Prostate gland (tissue), 2 donors: ENCODE data around the gene JPH3. TPM values are rescaled to one million over a fixed set of nuclear protein-coding genes. Genes with fewer than 3 reads are reported as not detected.

ENCODE experiments used
- DNase-seq: peaks from one replicate; pipeline ENCODE4 v3.0.0-alpha.2; 2019; ENCODE audit warnings: low spot score
- H3K27ac ChIP-seq, 2 donors: fragments of 200-600 bp; sonication (generic); 2 replicates each; pipeline ENCODE4 v1.5.1; 2017 to 2019
- H3K27me3 ChIP-seq: fragments of 200-600 bp; sonication (generic); replicated peaks from 2 replicates; pipeline ENCODE4 v1.5.1; 2019; ENCODE audit not compliant: insufficient read depth
- H3K36me3 ChIP-seq, 2 donors: fragments of 200-600 bp; sonication (generic); 1 replicate in 1 of 2; 2 replicates in 1 of 2; pipeline versions ENCODE4 v1.5.1 to v1.8.1; 2017 to 2019
- H3K4me1 ChIP-seq: fragments of 200-600 bp; sonication (generic); replicated peaks from 2 replicates; pipeline ENCODE4 v1.5.1; 2019
- H3K4me3 ChIP-seq, 2 donors: fragments of 200-600 bp; sonication (generic); 2 replicates each; pipeline ENCODE4 v1.5.1; 2017 to 2019
- H3K9me3 ChIP-seq: fragments of 200-600 bp; sonication (generic); 2 replicates; pipeline ENCODE4 v1.5.1; 2017
- POLR2A ChIP-seq: fragments of 450-650 bp; IDR thresholded peaks from one replicate; pipeline ENCODE4 v1.6.1; 2016; ENCODE audit warnings: antibody characterized with exemption, mild to moderate bottlenecking
- POLR2AphosphoS5 ChIP-seq: sonication (generic); formaldehyde crosslinking; IDR thresholded peaks from one replicate; pipeline ENCODE4 v1.6.1; 2017; ENCODE audit warnings: antibody characterized with exemption
- WGBS: methylation state at CpG from one replicate; pipeline ENCODE4 v1.1.5; 2018; 5-methylcytosine and 5-hydroxymethylcytosine counted together
- intact Hi-C: fragments of 100-400 bp; cut with DNase I; formaldehyde crosslinking; loops from one replicate; pipeline ENCODE4 v1.14.2; 2022
- total RNA-seq, 2 donors: library from RNA; depleted of rRNA; stranded (reverse); fragments of >200 nt; gene quantifications; one replicate each; pipeline ENCODE4 v1.1.0, GENCODE V29; 2016
- TF ChIP-seq, protein P1 (sequence below), 4 experiments: fragments of 200-600 bp in 2 of 4; fragments of 450-650 bp in 2 of 4; sonication (generic) in 2 of 4; IDR thresholded peaks; 1 replicate in 3 of 4; 2 replicates in 1 of 4; pipeline ENCODE4 v1.5.1; 2016 to 2019; ENCODE audit warnings: antibody characterized with exemption in 4 of 4, mild to moderate bottlenecking in 2 of 4, moderate library complexity in 2 of 4

JPH3 gene
- total RNA-seq, 2 donors from 2014 or later = 1.0 to 6.1 TPM

DNA sequence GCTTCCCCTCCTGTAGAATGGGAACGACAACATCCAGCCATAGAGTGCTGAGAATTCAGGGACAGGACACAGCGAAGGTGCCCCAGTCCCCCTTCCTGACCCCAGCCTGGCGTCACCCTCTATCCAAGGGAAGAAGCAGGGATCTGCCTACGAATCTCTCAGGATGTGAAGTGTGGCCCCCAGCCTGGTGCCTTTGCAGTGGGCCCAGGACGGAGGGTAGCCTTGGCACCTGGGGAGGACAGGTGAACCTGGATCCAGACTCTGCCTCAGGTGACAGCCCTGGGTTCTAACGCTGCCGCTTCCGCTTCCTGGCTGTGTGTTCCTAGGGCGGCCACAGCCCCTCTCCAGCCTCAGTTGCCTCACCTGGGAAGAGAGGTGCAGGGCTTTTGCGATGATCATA is 36.4 kb downstream of the JPH3 start:
- H3K27ac ChIP-seq = no peak overlapping the region
- H3K4me1 ChIP-seq = no peaks in the 10 kb centered on the region
- no peaks in the 10 kb centered on the region for H3K36me3 ChIP-seq
- H3K27me3 ChIP-seq = peaks cover 8% of the 10 kb centered on the region
- 80% methylated on average over 10 of the region's 10 CpGs for WGBS
- DNase-seq = no peak
- TF ChIP-seq POLR2A = no peak
- TF ChIP-seq POLR2AphosphoS5 = no peak
- TF ChIP-seq, protein P1, sequence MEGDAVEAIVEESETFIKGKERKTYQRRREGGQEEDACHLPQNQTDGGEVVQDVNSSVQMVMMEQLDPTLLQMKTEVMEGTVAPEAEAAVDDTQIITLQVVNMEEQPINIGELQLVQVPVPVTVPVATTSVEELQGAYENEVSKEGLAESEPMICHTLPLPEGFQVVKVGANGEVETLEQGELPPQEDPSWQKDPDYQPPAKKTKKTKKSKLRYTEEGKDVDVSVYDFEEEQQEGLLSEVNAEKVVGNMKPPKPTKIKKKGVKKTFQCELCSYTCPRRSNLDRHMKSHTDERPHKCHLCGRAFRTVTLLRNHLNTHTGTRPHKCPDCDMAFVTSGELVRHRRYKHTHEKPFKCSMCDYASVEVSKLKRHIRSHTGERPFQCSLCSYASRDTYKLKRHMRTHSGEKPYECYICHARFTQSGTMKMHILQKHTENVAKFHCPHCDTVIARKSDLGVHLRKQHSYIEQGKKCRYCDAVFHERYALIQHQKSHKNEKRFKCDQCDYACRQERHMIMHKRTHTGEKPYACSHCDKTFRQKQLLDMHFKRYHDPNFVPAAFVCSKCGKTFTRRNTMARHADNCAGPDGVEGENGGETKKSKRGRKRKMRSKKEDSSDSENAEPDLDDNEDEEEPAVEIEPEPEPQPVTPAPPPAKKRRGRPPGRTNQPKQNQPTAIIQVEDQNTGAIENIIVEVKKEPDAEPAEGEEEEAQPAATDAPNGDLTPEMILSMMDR (IDR thresholded peaks at IDR 0.05) = no peak
- H3K4me3 ChIP-seq = no peak overlapping the region
- intact Hi-C loops = loop anchor here (5.0 kb wide), 2 partner anchors 51 to 221 kb away; no protein-coding TSS in a partner anchor
- H3K9me3 ChIP-seq = no peaks in the 10 kb centered on the region

DNA sequence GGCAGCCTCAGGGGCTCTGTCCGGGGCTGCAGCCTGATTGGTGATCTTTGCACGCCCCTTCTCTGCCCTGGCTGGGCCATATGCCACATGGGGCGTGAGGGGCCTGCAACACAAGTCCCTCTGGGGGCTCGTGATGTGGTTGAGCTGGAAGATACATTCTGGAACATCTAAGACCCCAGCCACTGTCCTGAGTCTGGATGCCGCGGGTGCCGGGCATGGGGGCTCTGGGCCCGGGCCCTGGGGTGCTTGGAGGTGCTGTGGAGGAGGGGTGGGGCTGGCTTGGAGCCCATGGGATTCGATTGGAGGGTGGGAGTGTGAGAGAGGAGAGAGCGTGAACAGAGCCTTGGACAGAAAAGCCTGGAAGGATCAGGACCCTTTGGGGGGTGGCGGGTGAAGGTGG is 39.4 kb downstream of the JPH3 start:
- intact Hi-C loops = no loop called here
- DNase-seq = no peak
- H3K4me3 ChIP-seq = no peak overlapping the region
- WGBS = 67% methylated on average over 11 of the region's 11 CpGs
- no peaks in the 10 kb centered on the region for H3K36me3 ChIP-seq
- peaks cover 3% of the 10 kb centered on the region for H3K27me3 ChIP-seq
- H3K27ac ChIP-seq = no peak overlapping the region
- no peaks in the 10 kb centered on the region for H3K4me1 ChIP-seq
- no peaks in the 10 kb centered on the region for H3K9me3 ChIP-seq
- TF ChIP-seq, protein P1 (IDR thresholded peaks at IDR 0.05) = no peak
- TF ChIP-seq POLR2A (no peak), POLR2AphosphoS5 (no peak)

DNA sequence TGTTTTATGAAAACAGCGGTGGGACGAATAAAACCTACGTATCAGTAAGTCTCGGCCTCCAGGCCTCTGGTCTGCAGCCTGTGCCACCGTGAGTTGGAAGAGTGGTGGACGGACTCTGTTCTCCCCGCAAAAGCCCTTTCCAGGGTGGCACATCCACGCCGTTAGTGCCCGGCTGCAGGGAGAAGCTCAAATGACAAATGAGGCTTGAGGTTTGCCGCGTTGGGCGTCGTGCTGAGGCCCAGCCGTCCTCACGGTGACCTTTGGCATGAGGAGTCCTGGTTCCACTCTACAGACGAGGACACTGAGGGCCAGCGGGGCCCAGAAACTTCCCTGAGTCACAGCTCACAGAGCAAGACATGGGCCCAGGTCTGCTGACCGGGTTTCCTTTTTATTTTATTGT is 40.2 kb downstream of the JPH3 start:
- H3K27me3 ChIP-seq = peaks cover 3% of the 10 kb centered on the region
- H3K9me3 ChIP-seq = no peaks in the 10 kb centered on the region
- TF ChIP-seq POLR2A (no peak), POLR2AphosphoS5 (no peak)
- TF ChIP-seq, protein P1 (IDR thresholded peaks at IDR 0.05) = no peak
- WGBS = 85% methylated on average over 19 of the region's 19 CpGs
- no peaks in the 10 kb centered on the region for H3K4me1 ChIP-seq
- H3K27ac ChIP-seq = no peak overlapping the region
- no peaks in the 10 kb centered on the region for H3K36me3 ChIP-seq
- no peak overlapping the region for H3K4me3 ChIP-seq
- DNase-seq = no peak
- intact Hi-C loops = no loop called here

DNA sequence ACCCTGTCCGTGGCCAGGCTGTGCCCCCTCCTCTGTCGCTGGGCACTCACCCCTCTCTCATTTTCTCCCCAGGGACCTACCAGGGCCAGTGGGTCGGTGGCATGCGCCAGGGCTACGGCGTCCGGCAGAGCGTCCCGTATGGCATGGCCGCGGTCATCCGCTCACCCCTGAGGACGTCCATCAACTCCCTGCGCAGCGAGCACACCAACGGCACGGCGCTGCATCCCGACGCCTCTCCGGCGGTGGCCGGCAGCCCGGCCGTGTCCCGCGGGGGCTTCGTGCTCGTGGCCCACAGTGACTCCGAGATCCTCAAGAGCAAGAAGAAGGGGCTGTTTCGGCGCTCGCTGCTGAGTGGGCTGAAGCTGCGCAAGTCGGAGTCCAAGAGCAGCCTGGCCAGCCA is 41.9 kb downstream of the JPH3 start:
- TF ChIP-seq POLR2AphosphoS5 (no peak), POLR2A (no peak)
- TF ChIP-seq, protein P1 (IDR thresholded peaks at IDR 0.05) = no peak
- 97% methylated on average over 35 of the region's 35 CpGs for WGBS
- Histone ChIP-seq H3K9me3 (no peaks in the 10 kb centered on the region), H3K4me1 (no peaks in the 10 kb centered on the region), H3K4me3 (no peak overlapping the region), H3K27me3 (peaks cover 10% of the 10 kb centered on the region), H3K27ac (no peak overlapping the region), H3K36me3 (no peaks in the 10 kb centered on the region)
- intact Hi-C loops = no loop called here
- DNase-seq = no peak

DNA sequence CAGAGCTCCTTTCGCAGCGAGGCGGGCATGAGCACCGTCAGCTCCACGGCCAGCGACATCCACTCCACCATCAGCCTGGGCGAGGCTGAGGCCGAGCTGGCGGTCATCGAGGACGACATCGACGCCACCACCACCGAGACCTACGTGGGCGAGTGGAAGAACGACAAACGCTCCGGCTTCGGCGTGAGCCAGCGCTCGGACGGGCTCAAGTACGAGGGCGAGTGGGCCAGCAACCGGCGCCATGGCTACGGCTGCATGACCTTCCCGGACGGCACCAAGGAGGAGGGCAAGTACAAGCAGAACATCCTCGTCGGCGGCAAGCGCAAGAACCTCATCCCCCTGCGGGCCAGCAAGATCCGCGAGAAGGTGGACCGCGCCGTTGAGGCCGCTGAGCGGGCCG is 42.3 kb downstream of the JPH3 start:
- Histone ChIP-seq H3K27ac (no peak overlapping the region), H3K4me1 (no peaks in the 10 kb centered on the region), H3K36me3 (no peaks in the 10 kb centered on the region), H3K4me3 (no peak overlapping the region), H3K9me3 (no peaks in the 10 kb centered on the region), H3K27me3 (peaks cover 10% of the 10 kb centered on the region)
- no peak for DNase-seq
- WGBS = 98% methylated on average over 44 of the region's 44 CpGs
- TF ChIP-seq POLR2AphosphoS5 (no peak), POLR2A (no peak)
- TF ChIP-seq, protein P1 (IDR thresholded peaks at IDR 0.05) = no peak
- intact Hi-C loops = no loop called here
